Astrocyte (in vitro differentiated cells and primary cell): ENCODE measurements around the gene AEBP2.

Experiments
- EZH2 ChIP-seq: IDR thresholded peaks from 2 replicates; pipeline ENCODE4 v1.6.1; 2012; ENCODE audit warnings: mild to moderate bottlenecking, low read length, inconsistent platforms; ENCODE audit not compliant: insufficient read depth
- TF ChIP-seq, protein P1 (sequence below): IDR thresholded peaks from 2 replicates; pipeline ENCODE4 v1.5.1; 2011; ENCODE audit warnings: low read depth, mild to moderate bottlenecking, inconsistent platforms, low read length, moderate library complexity; ENCODE audit not compliant: insufficient read depth

DNA sequence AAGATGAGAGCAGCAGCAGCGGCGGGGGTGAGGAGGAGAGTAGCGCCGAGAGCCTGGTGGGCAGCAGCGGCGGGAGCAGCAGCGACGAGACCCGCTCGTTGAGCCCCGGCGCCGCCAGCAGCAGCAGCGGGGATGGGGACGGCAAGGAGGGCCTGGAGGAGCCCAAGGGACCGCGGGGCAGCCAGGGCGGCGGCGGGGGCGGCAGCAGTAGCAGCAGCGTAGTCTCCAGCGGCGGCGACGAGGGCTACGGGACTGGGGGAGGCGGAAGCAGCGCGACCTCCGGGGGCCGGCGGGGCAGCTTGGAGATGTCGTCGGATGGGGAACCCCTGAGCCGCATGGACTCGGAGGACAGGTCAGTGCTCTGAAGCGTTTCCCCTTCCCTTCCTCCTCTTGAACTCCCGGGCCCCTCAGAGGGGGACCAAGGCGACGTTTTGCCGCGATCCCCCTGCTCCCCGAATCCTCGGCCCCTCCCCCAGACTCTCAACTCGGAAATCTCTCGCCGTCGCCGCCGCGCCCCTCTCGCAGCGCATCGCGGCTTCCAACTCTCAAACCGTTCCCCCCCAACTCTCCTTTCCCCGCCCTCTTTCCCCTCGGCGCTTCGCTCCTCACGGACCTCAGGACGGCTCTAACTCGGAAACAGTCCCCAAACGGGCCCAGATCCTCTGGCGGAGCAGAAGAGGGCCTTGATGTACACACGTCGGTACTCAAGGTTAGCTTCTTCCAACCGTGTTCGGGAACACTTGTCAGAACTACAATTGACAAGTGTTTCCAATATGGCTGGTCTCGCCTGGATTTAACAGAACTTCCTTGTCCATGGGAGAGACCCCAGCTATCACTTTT, 947 bp downstream of the AEBP2 start:
- TF ChIP-seq, protein P1, sequence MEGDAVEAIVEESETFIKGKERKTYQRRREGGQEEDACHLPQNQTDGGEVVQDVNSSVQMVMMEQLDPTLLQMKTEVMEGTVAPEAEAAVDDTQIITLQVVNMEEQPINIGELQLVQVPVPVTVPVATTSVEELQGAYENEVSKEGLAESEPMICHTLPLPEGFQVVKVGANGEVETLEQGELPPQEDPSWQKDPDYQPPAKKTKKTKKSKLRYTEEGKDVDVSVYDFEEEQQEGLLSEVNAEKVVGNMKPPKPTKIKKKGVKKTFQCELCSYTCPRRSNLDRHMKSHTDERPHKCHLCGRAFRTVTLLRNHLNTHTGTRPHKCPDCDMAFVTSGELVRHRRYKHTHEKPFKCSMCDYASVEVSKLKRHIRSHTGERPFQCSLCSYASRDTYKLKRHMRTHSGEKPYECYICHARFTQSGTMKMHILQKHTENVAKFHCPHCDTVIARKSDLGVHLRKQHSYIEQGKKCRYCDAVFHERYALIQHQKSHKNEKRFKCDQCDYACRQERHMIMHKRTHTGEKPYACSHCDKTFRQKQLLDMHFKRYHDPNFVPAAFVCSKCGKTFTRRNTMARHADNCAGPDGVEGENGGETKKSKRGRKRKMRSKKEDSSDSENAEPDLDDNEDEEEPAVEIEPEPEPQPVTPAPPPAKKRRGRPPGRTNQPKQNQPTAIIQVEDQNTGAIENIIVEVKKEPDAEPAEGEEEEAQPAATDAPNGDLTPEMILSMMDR: no peak
- TF ChIP-seq EZH2: no peak
